ENCODE data around the gene FSTL4.
"Not testable (repeated sequence)": the region's sequence is repeated elsewhere in the genome, so short reads cannot be mapped to it uniquely, and the experiment has no call there.

The FSTL4 gene

GRCh38 chr5:133233616-133234015, 378.7 kb downstream of the FSTL4 start:
- DNase-seq, result no peak

- no peak for DNase-seq
Observed at GRCh38 chr5:133232911-133233310, 379.4 kb downstream of the FSTL4 start.

- DNase-seq, result no peak
Observed at GRCh38 chr5:133232435-133232834, 379.9 kb downstream of the FSTL4 start.

- no peak for DNase-seq
Observed at GRCh38 chr5:133232011-133232410, 380.3 kb downstream of the FSTL4 start.

GRCh38 chr5:133230823-133231578, 381.3 kb downstream of the FSTL4 start:
- DNase-seq, result no peak

- no peak for DNase-seq
Observed at GRCh38 chr5:133229931-133230664, 382.2 kb downstream of the FSTL4 start.

GRCh38 chr5:133228316-133228715, 384.0 kb downstream of the FSTL4 start:
- DNase-seq, result no peak

GRCh38 chr5:133227897-133228296, 384.4 kb downstream of the FSTL4 start:
- DNase-seq, result no peak

GRCh38 chr5:133227082-133227481, 385.3 kb downstream of the FSTL4 start:
- no peak for DNase-seq

- no peak for DNase-seq
Observed at GRCh38 chr5:133226186-133226585, 386.2 kb downstream of the FSTL4 start.

- DNase-seq, result no peak
Observed at GRCh38 chr5:133225671-133226152, 386.6 kb downstream of the FSTL4 start.

- no peak for DNase-seq
Observed at GRCh38 chr5:133222979-133223378, 389.4 kb downstream of the FSTL4 start.

- no peak for DNase-seq
Observed at GRCh38 chr5:133222521-133222920, 389.8 kb downstream of the FSTL4 start.

GRCh38 chr5:133222040-133222439, 390.3 kb downstream of the FSTL4 start:
- DNase-seq, result no peak

GRCh38 chr5:133220851-133221674, 391.3 kb downstream of the FSTL4 start:
- DNase-seq, result no peak

GRCh38 chr5:133219296-133219695, 393.0 kb downstream of the FSTL4 start:
- no peak for DNase-seq

GRCh38 chr5:133216138-133216537, 396.2 kb downstream of the FSTL4 start:
- DNase-seq, result not testable (repeated sequence)

- no peak for DNase-seq
Observed at GRCh38 chr5:133214153-133214820, 398.1 kb downstream of the FSTL4 start.

GRCh38 chr5:133205649-133206048, 406.7 kb downstream of the FSTL4 start:
- DNase-seq, result no peak

GRCh38 chr5:133205204-133205603, 407.1 kb downstream of the FSTL4 start:
- no peak for DNase-seq

GRCh38 chr5:133203317-133204305, 408.7 kb downstream of the FSTL4 start:
- no peak for DNase-seq

All from NCI-H1436 treated with DMSO at 0.1 percent for 48 hours (cell line).